Activated T-cell treated with anti-CD3 and anti-CD28 coated beads, Interleukin-2, amount 50 U/mL, for 4 hours (primary cell): Measurements from ENCODE around the gene ZNF385D. TPM values are rescaled to one million over a fixed set of nuclear protein-coding genes. Genes with fewer than 3 reads are reported as not detected.
"Not testable (repeated sequence)": the region's sequence is repeated elsewhere in the genome, so short reads cannot be mapped to it uniquely, and the experiment has no call there.

ENCODE experiments used
- ATAC-seq, 2 donors: fragments of 200-7000 bp; cut with Tn5 transposase; one replicate each; pipeline ENCODE4 v1.10.0; 2021
- DNase-seq: peaks from one replicate; pipeline ENCODE4 v3.0.0-alpha.2; 2020
- H3K27me3 Mint-ChIP-seq: one replicate; pipeline ENCODE4 v1.8.0; 2021; ENCODE audit warnings: low read depth, mixed read lengths
- H3K36me3 Mint-ChIP-seq: one replicate; pipeline ENCODE4 v1.8.0; 2022; ENCODE audit warnings: mixed read lengths; ENCODE audit not compliant: insufficient read depth
- H3K4me1 Mint-ChIP-seq: one replicate; pipeline ENCODE4 v1.8.0; 2021; ENCODE audit warnings: low read depth, mixed read lengths
- H3K4me3 Mint-ChIP-seq: one replicate; pipeline ENCODE4 v1.8.0; 2021; ENCODE audit warnings: mild to moderate bottlenecking, moderate library complexity, mixed read lengths
- H3K9me3 Mint-ChIP-seq: one replicate; pipeline ENCODE4 v1.8.0; 2021; ENCODE audit warnings: mixed read lengths
- total RNA-seq, 3 donors: library from RNA; stranded (reverse); gene quantifications; one replicate each; pipeline ENCODE4 v1.2.1, GENCODE V29; 2021

ZNF385D gene
- total RNA-seq, 3 donors from 2014 or later = not detected

DNA sequence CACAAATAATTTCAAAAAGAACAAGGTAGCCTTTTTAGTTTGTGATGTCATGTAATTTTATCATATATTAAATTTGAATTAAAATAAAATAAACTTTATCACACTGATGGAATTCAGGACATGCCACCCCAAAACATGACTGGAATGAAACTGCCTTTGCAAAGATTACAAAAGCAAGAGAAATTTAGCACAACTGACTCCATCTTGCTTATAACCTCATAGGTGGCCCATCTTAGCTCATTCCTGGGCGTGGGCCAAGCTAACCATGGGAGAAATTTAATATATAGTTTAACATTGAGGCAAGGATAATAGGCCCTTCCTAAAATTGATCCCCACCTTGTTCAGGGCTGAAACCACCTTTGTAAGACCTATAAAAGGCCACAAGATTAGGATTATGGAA lies 235.6 kb downstream of the ZNF385D start:
- no peak for ATAC-seq
- Mint-ChIP-seq H3K27me3 (no peaks in the 10 kb centered on the region), H3K36me3 (no peaks in the 10 kb centered on the region), H3K4me3 (no peak overlapping the region), H3K4me1 (no peaks in the 10 kb centered on the region), H3K9me3 (peaks cover 17% of the 10 kb centered on the region)
- DNase-seq = no peak

DNA sequence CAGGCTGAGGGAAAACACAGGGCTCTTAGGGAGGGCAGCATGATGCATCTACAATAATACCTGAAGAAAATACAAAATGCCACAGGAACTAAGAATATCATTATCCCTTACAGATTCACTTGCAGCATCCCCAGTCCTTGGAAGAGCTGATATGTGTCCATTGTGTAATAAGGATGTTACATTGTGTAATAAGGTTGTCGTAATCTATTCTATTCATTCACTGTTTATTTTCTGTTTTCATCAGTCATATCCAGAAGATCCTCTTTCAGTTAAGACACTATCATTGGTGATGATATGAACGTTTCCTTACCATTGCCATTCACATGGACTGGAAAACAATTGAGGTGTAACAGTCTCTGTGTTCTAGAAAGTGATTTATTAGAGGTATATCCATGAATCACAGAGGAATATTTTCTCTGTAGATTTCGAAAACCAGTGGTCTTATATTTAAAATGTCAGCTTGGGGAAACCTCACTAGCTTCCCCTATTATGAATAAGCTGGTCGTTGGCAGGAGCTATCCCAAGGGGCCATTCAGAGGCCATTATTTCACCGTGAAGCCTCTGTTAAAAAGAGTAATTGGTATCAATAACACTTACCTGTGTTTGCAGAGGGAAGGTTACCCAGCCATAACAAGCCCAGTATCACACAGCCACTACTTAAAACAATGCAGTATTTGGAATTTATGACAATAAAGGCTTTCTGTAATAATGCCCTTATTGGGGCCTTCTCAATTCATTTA lies 241.1 kb downstream of the ZNF385D start:
- no peaks in the 10 kb centered on the region for H3K36me3 Mint-ChIP-seq
- no peaks in the 10 kb centered on the region for H3K27me3 Mint-ChIP-seq
- peaks cover 11% of the 10 kb centered on the region for H3K9me3 Mint-ChIP-seq
- DNase-seq (no peak), ATAC-seq (no peak)
- no peak overlapping the region for H3K4me3 Mint-ChIP-seq
- no peaks in the 10 kb centered on the region for H3K4me1 Mint-ChIP-seq

DNA sequence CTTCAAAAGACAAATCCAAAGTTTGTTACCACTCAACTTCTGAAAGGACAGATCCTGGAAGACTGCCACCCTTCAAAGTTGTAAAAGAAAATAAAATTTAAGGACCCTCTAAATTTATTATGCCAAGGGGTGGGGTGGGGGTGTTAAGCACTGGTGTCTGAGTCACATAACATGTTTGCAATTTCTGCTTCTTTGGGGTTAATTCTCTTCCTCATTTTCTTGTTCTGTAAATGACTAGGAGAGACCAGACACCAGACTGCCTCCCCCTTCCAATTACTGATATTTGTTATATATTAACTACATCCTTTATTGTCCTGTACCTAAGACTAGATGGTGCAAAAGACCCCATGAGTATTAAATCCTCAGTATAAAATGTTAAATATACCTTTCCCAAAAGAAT lies 242.8 kb downstream of the ZNF385D start:
- no peaks in the 10 kb centered on the region for H3K27me3 Mint-ChIP-seq
- no peak for DNase-seq
- no peak for ATAC-seq
- no peaks in the 10 kb centered on the region for H3K36me3 Mint-ChIP-seq
- H3K4me1 Mint-ChIP-seq = no peaks in the 10 kb centered on the region
- peaks cover 11% of the 10 kb centered on the region for H3K9me3 Mint-ChIP-seq
- H3K4me3 Mint-ChIP-seq = no peak overlapping the region

- H3K27me3 Mint-ChIP-seq = no peaks in the 10 kb centered on the region
- DNase-seq = no peak
- ATAC-seq = no peak
- H3K36me3 Mint-ChIP-seq = no peaks in the 10 kb centered on the region
- H3K9me3 Mint-ChIP-seq = peaks cover 6% of the 10 kb centered on the region
- H3K4me3 Mint-ChIP-seq = no peak overlapping the region
- no peaks in the 10 kb centered on the region for H3K4me1 Mint-ChIP-seq
Measured at GRCh38 chr3:21505711-21506460, 245.1 kb downstream of the ZNF385D start.

DNA sequence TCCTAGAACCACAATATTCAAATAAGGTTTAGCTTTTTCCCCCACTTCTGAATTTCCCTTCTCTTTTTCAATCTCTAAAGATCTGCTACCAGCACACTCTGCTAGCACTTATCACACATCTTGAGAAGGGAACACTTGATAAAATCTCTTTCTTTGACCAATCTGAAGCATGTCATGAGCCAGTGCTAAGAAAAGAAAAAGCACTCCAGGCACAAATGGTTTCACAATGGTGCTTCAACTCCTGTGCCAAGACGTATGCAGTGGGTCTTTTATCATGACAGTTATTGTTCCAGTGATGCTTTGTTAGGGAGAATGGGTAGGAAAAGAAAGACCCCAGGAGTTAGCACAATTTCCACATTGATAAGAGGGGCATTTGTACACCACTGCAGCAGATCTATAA lies 248.4 kb downstream of the ZNF385D start:
- no peak for DNase-seq
- no peaks in the 10 kb centered on the region for H3K36me3 Mint-ChIP-seq
- peaks cover 4% of the 10 kb centered on the region for H3K9me3 Mint-ChIP-seq
- H3K4me1 Mint-ChIP-seq = no peaks in the 10 kb centered on the region
- no peaks in the 10 kb centered on the region for H3K27me3 Mint-ChIP-seq
- no peak for ATAC-seq
- no peak overlapping the region for H3K4me3 Mint-ChIP-seq

DNA sequence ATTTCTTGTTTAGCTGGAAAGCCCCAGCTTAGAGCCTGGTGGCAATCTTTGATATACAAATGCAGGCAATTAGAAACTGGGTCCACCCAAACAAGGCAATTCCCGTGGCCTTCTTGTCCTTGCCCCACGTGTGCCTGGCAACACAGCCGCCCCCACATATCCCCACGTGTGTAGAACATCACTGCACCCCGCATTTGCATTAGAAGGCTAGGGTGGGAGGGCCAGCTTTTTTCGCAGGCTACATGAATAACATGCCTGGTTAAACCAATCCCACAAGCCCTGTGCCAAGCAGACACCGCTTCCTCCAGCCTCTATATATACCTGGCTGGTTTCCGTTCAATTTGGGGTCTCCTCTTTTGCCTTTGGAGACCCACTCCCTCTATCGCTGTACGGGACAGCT lies 250.2 kb downstream of the ZNF385D start:
- H3K9me3 Mint-ChIP-seq = peaks cover 8% of the 10 kb centered on the region
- H3K36me3 Mint-ChIP-seq = no peaks in the 10 kb centered on the region
- H3K27me3 Mint-ChIP-seq = no peaks in the 10 kb centered on the region
- H3K4me1 Mint-ChIP-seq = no peaks in the 10 kb centered on the region
- ATAC-seq (no peak), DNase-seq (no peak)
- no peak overlapping the region for H3K4me3 Mint-ChIP-seq

GRCh38 chr3:21490671-21491070 lies 260.3 kb downstream of the ZNF385D start:
- not testable (repeated sequence) for ATAC-seq, H3K36me3 Mint-ChIP-seq, DNase-seq, H3K9me3 Mint-ChIP-seq, H3K4me3 Mint-ChIP-seq, H3K4me1 Mint-ChIP-seq, H3K27me3 Mint-ChIP-seq

DNA sequence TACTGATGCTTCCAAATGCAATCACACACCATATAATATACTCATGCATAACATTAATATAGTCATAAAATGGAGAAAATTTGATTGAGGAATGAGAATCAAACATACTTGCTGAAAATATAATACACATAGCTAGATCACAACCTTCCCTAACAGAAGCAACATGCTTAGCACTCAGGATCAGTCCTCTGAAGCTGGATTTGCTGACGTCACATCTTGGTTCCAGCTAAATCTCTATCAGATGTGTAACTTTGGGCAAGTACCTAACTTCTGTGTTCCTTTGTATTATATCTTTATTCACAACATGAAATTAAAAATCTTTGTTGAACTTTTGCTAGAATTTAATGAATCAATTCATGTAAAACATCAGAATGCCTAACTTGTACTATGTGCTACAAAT lies 263.5 kb downstream of the ZNF385D start:
- H3K4me3 Mint-ChIP-seq = no peak overlapping the region
- no peak for ATAC-seq
- DNase-seq = no peak
- H3K27me3 Mint-ChIP-seq = no peaks in the 10 kb centered on the region
- H3K36me3 Mint-ChIP-seq = no peaks in the 10 kb centered on the region
- H3K4me1 Mint-ChIP-seq = no peaks in the 10 kb centered on the region
- peaks cover 4% of the 10 kb centered on the region for H3K9me3 Mint-ChIP-seq

GRCh38 chr3:21486024-21486935 lies 264.7 kb downstream of the ZNF385D start:
- H3K9me3 Mint-ChIP-seq, H3K4me3 Mint-ChIP-seq, ATAC-seq, H3K36me3 Mint-ChIP-seq, H3K4me1 Mint-ChIP-seq, DNase-seq, H3K27me3 Mint-ChIP-seq: not testable (repeated sequence)

DNA sequence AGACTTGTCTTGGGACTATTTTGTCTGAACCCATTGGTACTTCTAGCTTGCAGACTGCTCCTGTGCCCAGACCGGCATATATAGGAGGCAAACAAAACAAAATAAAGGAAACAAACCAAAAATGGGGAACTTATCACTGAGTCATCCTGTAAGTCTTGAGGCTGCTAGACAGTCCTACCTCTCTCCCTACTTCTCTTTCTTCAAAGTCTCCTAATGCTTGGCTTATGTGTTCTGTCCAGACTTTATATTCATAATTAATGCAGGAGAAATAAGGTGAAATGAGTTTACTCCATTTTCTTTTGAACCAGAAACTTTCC lies 266.2 kb downstream of the ZNF385D start:
- no peaks in the 10 kb centered on the region for H3K36me3 Mint-ChIP-seq
- ATAC-seq (no peak), DNase-seq (no peak)
- no peaks in the 10 kb centered on the region for H3K4me1 Mint-ChIP-seq
- H3K4me3 Mint-ChIP-seq = no peak overlapping the region
- H3K27me3 Mint-ChIP-seq = no peaks in the 10 kb centered on the region
- peaks cover 7% of the 10 kb centered on the region for H3K9me3 Mint-ChIP-seq

DNA sequence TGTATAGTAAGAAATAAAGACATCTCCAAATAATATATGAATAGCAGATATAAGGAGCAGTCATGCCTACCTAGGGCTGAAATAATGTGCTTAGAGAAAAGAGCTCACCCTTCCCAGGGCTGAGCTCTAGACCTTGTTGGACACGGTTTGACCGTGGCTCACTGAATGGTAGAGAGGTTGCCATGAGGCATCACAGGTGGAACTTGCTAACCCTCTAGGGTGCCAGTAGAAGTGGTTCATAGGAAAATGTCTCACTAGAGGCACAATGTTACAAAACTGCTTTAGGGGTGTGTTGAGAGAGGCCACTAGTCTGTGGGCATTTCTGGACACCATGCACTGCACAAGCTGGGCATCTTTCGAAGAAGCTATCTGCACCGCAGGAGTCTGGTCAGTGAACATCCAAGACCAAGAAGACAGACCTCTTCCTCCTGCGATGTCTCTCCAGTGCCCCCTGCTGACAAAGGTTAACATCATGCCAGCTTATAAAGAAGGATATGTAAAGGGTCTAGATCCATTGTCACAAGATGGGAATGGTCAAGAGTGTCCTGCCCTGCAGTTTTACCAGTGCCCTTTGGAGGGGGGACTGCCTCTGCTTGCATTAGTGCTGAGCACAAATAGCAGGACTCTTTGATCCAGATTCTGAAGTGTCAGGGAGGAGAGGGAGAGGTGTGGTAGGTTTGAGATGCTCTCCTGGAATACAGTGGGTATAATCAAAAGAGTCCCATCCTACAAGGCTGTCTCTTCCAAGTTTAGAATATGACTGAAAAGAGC lies 266.8 kb downstream of the ZNF385D start:
- Mint-ChIP-seq H3K27me3 (no peaks in the 10 kb centered on the region), H3K36me3 (no peaks in the 10 kb centered on the region), H3K9me3 (peaks cover 7% of the 10 kb centered on the region), H3K4me3 (no peak overlapping the region), H3K4me1 (no peaks in the 10 kb centered on the region)
- no peak for ATAC-seq
- DNase-seq = no peak

GRCh38 chr3:21481991-21482390 lies 269.0 kb downstream of the ZNF385D start:
- H3K36me3 Mint-ChIP-seq = no peaks in the 10 kb centered on the region
- no peaks in the 10 kb centered on the region for H3K27me3 Mint-ChIP-seq
- no peak overlapping the region for H3K4me3 Mint-ChIP-seq
- no peaks in the 10 kb centered on the region for H3K4me1 Mint-ChIP-seq
- ATAC-seq = no peak
- no peak for DNase-seq
- H3K9me3 Mint-ChIP-seq = peaks cover 12% of the 10 kb centered on the region

DNA sequence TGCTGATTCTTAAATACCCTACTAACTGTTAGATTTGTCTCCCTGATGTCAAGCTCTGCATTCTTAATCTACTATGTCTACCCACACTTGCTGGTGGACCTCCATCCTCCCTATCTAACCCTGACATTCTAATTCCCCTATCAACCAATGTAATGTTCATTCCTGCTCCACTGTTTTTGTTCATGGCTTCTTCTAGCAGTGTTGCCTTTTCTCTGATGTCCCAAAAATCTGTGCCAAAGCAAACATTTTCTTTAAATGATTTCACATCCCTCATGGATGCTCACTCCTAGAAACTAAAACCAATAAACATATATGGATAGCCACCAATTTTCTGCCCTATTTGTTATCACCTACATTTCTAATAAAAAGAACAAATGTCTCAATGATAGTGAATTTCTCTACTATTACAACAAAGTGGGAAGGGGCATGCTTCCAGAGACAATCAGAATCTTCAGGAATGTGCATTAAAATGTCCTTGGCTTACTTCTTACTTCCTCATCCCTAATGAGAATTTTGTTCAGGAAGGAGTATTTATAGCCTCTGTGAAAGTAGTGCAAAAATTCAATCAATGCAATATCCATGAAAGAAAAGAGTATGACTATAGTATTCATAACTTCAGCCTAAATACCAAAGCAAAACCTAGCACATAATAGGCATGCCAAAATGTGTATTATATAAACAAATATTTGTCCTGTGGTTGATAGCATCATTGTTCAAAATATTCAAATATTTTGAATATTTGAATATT lies 273.3 kb downstream of the ZNF385D start:
- no peaks in the 10 kb centered on the region for H3K27me3 Mint-ChIP-seq
- H3K36me3 Mint-ChIP-seq = no peaks in the 10 kb centered on the region
- H3K4me1 Mint-ChIP-seq = no peaks in the 10 kb centered on the region
- H3K4me3 Mint-ChIP-seq = no peak overlapping the region
- H3K9me3 Mint-ChIP-seq = peaks cover 14% of the 10 kb centered on the region
- ATAC-seq (no peak), DNase-seq (no peak)
